H1 (cell line): ENCODE data around the gene DYNLT3. TPM values are rescaled to one million over a fixed set of nuclear protein-coding genes. Genes with fewer than 3 reads are reported as not detected.

ENCODE experiments used
- EGR1 ChIP-seq: IDR thresholded peaks from 2 replicates; pipeline ENCODE4 v1.6.1; 2011; ENCODE audit warnings: low read depth, low read length, borderline replicate concordance
- KDM5A ChIP-seq: fragments of 200-600 bp; IDR thresholded peaks from 2 replicates; pipeline ENCODE4 v1.7.1; 2012; ENCODE audit warnings: mild to moderate bottlenecking, low read length, inconsistent platforms, mixed read lengths
- RFX5 ChIP-seq: IDR thresholded peaks from 2 replicates; pipeline ENCODE4 v1.6.1; 2011; ENCODE audit warnings: low read depth, low read length, improper control_type of control experiment, borderline replicate concordance
- SP4 ChIP-seq: IDR thresholded peaks from 2 replicates; pipeline ENCODE4 v1.6.1; 2012; ENCODE audit warnings: low read length, inconsistent platforms
- SRF ChIP-seq: IDR thresholded peaks from 2 replicates; pipeline ENCODE4 v1.6.1; 2011; ENCODE audit warnings: mild to moderate bottlenecking, low read depth, low read length, moderate library complexity
- polyA plus RNA-seq, 7 experiments: library from polyadenylated mRNA; depleted of rRNA in 3 of 7; stranded (reverse) in 5 of 7; unstranded in 2 of 7; fragments of >200 nt in 5 of 7; fragments of 200-250 nt in 2 of 7; gene quantifications; 1 replicate in 5 of 7; 2 replicates in 1 of 7; 4 replicates in 1 of 7; pipeline versions ENCODE4 v1.2.1 to v1.2.3, GENCODE V29; 2011 to 2013; ENCODE audit warnings: missing spikeins in 2 of 7, mixed read lengths in 2 of 7
- total RNA-seq: library from RNA; stranded (reverse); fragmentation: NEBNext Ultra II Directional; extraction: Animal tissue kit (Norgen Biotek cat#: 25700); gene quantifications from 2 replicates; pipeline ENCODE4 v1.2.1, GENCODE V29; 2021

Gene DYNLT3
- total and polyA plus RNA-seq, 2 of the 8 experiments (the other 6 are each of a cell fraction or from before 2014, with no cell fraction given): 2.3 to 3.5 TPM

GRCh38 chrX:37803057-37803456, 44.3 kb downstream of the DYNLT3 start (continued):
- TF ChIP-seq RFX5 (no peak), KDM5A (no peak), SP4 (no peak), EGR1 (no peak), SRF (no peak)
